Large intestine (tissue), 12 donors: ENCODE results near the gene OR10G6. TPM values are rescaled to one million over a fixed set of nuclear protein-coding genes. Genes with fewer than 3 reads are reported as not detected.
"Not testable (repeated sequence)": the region's sequence is repeated elsewhere in the genome, so short reads cannot be mapped to it uniquely, and the experiment has no call there.

ENCODE experiments used
- DNase-seq, 2 donors: peaks; one replicate each; pipeline versions ENCODE4 v3.0.0 to v3.0.0-alpha.2; 2013
- H3K27ac ChIP-seq: one replicate; pipeline ENCODE4 v1.5.1; 2013; ENCODE audit warnings: low read length
- H3K27me3 ChIP-seq: 2 replicates; pipeline ENCODE4 v1.6.1; 2013; ENCODE audit warnings: low read length; ENCODE audit not compliant: control insufficient read depth, insufficient read depth
- H3K36me3 ChIP-seq: 2 replicates; pipeline ENCODE4 v1.6.1; 2013; ENCODE audit warnings: low read length; ENCODE audit not compliant: control insufficient read depth, insufficient read depth
- H3K4me1 ChIP-seq: one replicate; pipeline ENCODE4 v1.6.1; 2013; ENCODE audit warnings: low read length; ENCODE audit not compliant: control insufficient read depth, insufficient read depth
- H3K4me3 ChIP-seq: one replicate; pipeline ENCODE4 v1.5.1; 2013; ENCODE audit warnings: low read length
- H3K9me3 ChIP-seq: one replicate; pipeline ENCODE4 v1.6.1; 2013; ENCODE audit warnings: mild to moderate bottlenecking, low read depth, low read length, moderate library complexity; ENCODE audit not compliant: control insufficient read depth
- WGBS: methylation state at CpG from one replicate; pipeline ENCODE4 v1.1.5; 2013; ENCODE audit warnings: low lambda C conversion rate; ENCODE audit not compliant: insufficient coverage; 5-methylcytosine and 5-hydroxymethylcytosine counted together
- long read RNA-seq, 11 donors: transcript quantifications; one replicate each; lab custom pipeline, GENCODE V29; 2026
- polyA plus RNA-seq: library from polyadenylated mRNA; unstranded; fragments of 120-200 nt; gene quantifications from one replicate; pipeline ENCODE4 v1.2.1, GENCODE V29; 2013

Gene OR10G6
- polyA plus RNA-seq: not detected
- long read RNA-seq, donor 1: 0 reads
- long read RNA-seq, donor 2: 0 reads
- long read RNA-seq, donor 3: 0 reads
- long read RNA-seq, donor 4: 0 reads
- long read RNA-seq, donor 5: 0 reads
- long read RNA-seq, donor 6: 0 reads
- long read RNA-seq, donor 7: 0 reads
- long read RNA-seq, donor 8: 0 reads
- long read RNA-seq, donor 9: 0 reads
- long read RNA-seq, donor 10: 0 reads
- long read RNA-seq, donor 11: 0 reads

- no peaks in the 10 kb centered on the region for H3K4me1 ChIP-seq
- H3K9me3 ChIP-seq: no peaks in the 10 kb centered on the region
- H3K27ac ChIP-seq: no peak within 1 kb of the TSS
- H3K27me3 ChIP-seq: no peaks in the 10 kb centered on the region
- 88% methylated on average over 1 of the region's 1 CpG for WGBS
- H3K4me3 ChIP-seq: no peak within 1 kb of the TSS
- no peaks in the 10 kb centered on the region for H3K36me3 ChIP-seq
- DNase-seq: no peak
Measured at GRCh38 chr11:123995119-123995518, at the start of gene OR10G6. OR10G6 (minus strand) TSS chr11:123995161; CDS start chr11:123995161, 0 bp downstream.

- no CpG with 5 or more reads among the region's 4 CpGs for WGBS
- no peaks in the 10 kb centered on the region for H3K4me1 ChIP-seq
- DNase-seq: no peak
- H3K4me3 ChIP-seq: no peak overlapping the region
- no peak overlapping the region for H3K27ac ChIP-seq
- no peaks in the 10 kb centered on the region for H3K9me3 ChIP-seq
- peaks cover 3% of the 10 kb centered on the region for H3K27me3 ChIP-seq
- H3K36me3 ChIP-seq: no peaks in the 10 kb centered on the region
Measured at GRCh38 chr11:124043420-124043819, 48.5 kb upstream of the OR10G6 start.

GRCh38 chr11:124041254-124041653, 46.3 kb upstream of the OR10G6 start, which contains the start of gene OR10G7:
OR10G7 (minus strand) TSS chr11:124041325; CDS start chr11:124039001, 2,324 bp downstream.
- DNase-seq: no peak
- Histone ChIP-seq H3K27ac (no peak within 1 kb of the TSS), H3K4me1 (no peaks in the 10 kb centered on the region), H3K4me3 (no peak within 1 kb of the TSS), H3K27me3 (peaks cover 3% of the 10 kb centered on the region), H3K9me3 (no peaks in the 10 kb centered on the region), H3K36me3 (no peaks in the 10 kb centered on the region)
- 0% methylated on average over 1 of the region's 1 CpG for WGBS

GRCh38 chr11:124039557-124039956, 44.6 kb upstream of the OR10G6 start:
- Histone ChIP-seq H3K4me1 (no peaks in the 10 kb centered on the region), H3K27ac (no peak overlapping the region), H3K27me3 (peaks cover 3% of the 10 kb centered on the region), H3K4me3 (no peak overlapping the region), H3K9me3 (no peaks in the 10 kb centered on the region), H3K36me3 (no peaks in the 10 kb centered on the region)
- no peak for DNase-seq
- WGBS: no CpG with 5 or more reads among the region's 9 CpGs

DNA sequence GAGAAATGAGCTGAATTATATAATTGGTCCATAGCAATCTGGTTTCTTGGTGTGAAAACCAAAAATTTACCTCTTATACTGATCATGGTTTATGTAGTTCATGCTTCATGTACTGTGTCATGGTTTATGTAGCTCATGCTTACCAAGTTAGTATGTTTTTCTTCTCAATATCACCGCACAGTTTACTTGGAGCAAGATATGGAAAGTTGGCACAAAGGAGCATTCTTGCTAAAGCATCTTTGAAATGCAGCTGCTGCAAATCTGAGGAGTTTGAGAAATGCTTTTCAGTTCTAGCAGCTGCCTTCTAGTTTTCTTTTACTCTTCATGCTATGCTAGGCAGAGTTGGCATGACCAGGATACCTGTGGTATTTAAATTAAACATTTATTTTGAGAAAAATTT, 41.7 kb upstream of the OR10G6 start:
- Histone ChIP-seq H3K27me3 (peaks cover 3% of the 10 kb centered on the region), H3K4me3 (no peak overlapping the region), H3K9me3 (no peaks in the 10 kb centered on the region), H3K27ac (no peak overlapping the region), H3K36me3 (no peaks in the 10 kb centered on the region), H3K4me1 (no peaks in the 10 kb centered on the region)
- no peak for DNase-seq
- no CpG with 5 or more reads among the region's 1 CpG for WGBS

- 100% methylated on average over 1 of the region's 2 CpGs for WGBS
- no peaks in the 10 kb centered on the region for H3K27me3 ChIP-seq
Measured at GRCh38 chr11:124026498-124026897, 31.5 kb upstream of the OR10G6 start, which contains the start of gene OR10G8. OR10G8 (plus strand) TSS chr11:124026798; CDS start chr11:124029623, 2,825 bp downstream.

DNA sequence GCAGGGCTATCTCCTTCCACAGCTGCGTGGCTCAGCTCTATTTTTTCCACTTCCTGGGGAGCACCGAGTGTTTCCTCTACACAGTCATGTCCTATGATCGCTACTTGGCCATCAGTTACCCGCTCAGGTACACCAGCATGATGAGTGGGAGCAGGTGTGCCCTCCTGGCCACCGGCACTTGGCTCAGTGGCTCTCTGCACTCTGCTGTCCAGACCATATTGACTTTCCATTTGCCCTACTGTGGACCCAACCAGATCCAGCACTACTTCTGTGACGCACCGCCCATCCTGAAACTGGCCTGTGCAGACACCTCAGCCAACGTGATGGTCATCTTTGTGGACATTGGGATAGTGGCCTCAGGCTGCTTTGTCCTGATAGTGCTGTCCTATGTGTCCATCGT, 20.9 kb upstream of the OR10G6 start:
- not testable (repeated sequence) for H3K4me3 ChIP-seq, H3K36me3 ChIP-seq, H3K27me3 ChIP-seq, H3K27ac ChIP-seq, H3K9me3 ChIP-seq, H3K4me1 ChIP-seq, DNase-seq
- no CpG with 5 or more reads among the region's 9 CpGs for WGBS

More at GRCh38 chr11:124026498-124026897, 31.5 kb upstream of the OR10G6 start, which contains the start of gene OR10G8:
- no peaks in the 10 kb centered on the region for H3K4me1 ChIP-seq
- no peaks in the 10 kb centered on the region for H3K36me3 ChIP-seq
- no peak within 1 kb of the TSS for H3K4me3 ChIP-seq
- DNase-seq: no peak
- H3K27ac ChIP-seq: no peak within 1 kb of the TSS
- H3K9me3 ChIP-seq: no peaks in the 10 kb centered on the region

- WGBS: 100% methylated on average over 2 of the region's 2 CpGs
Measured at GRCh38 chr11:124012697-124013096, 17.7 kb upstream of the OR10G6 start, which contains the start of gene OR10G4. OR10G4 (plus strand) TSS chr11:124012997; CDS start chr11:124015575, 2,578 bp downstream.

GRCh38 chr11:123979311-123979710, 15.7 kb downstream of the OR10G6 start:
- Histone ChIP-seq H3K9me3 (no peaks in the 10 kb centered on the region), H3K27ac (no peak overlapping the region), H3K36me3 (no peaks in the 10 kb centered on the region), H3K4me1 (no peaks in the 10 kb centered on the region), H3K27me3 (no peaks in the 10 kb centered on the region), H3K4me3 (no peak overlapping the region)
- no peak for DNase-seq
- no CpG with 5 or more reads among the region's 5 CpGs for WGBS

More at GRCh38 chr11:124012697-124013096, 17.7 kb upstream of the OR10G6 start, which contains the start of gene OR10G4:
- Histone ChIP-seq H3K4me3 (no peak within 1 kb of the TSS), H3K27ac (no peak within 1 kb of the TSS), H3K36me3 (no peaks in the 10 kb centered on the region), H3K27me3 (no peaks in the 10 kb centered on the region), H3K4me1 (no peaks in the 10 kb centered on the region), H3K9me3 (no peaks in the 10 kb centered on the region)
- no peak for DNase-seq

GRCh38 chr11:123977731-123978347, 17.1 kb downstream of the OR10G6 start, which contains the start of gene OR10S1:
OR10S1 (minus strand) TSS chr11:123977781; CDS start chr11:123977664, 117 bp downstream.
- Histone ChIP-seq H3K4me3 (no peak within 1 kb of the TSS), H3K27me3 (no peaks in the 10 kb centered on the region), H3K9me3 (no peaks in the 10 kb centered on the region), H3K4me1 (no peaks in the 10 kb centered on the region), H3K27ac (no peak within 1 kb of the TSS), H3K36me3 (no peaks in the 10 kb centered on the region)
- DNase-seq: no peak
